GM23338 (cell line): ENCODE results near the gene XXYLT1. TPM values are rescaled to one million over a fixed set of nuclear protein-coding genes. Genes with fewer than 3 reads are reported as not detected.

ENCODE experiments used
- ATAC-seq: fragments of 200-7000 bp; cut with Tn5 transposase; 3 replicates; pipeline ENCODE4 v1.9.1; 2020
- DNase-seq: peaks from one replicate; pipeline ENCODE4 v3.0.0-alpha.2; 2015; ENCODE audit warnings: low spot score
- H2AFZ ChIP-seq: fragments of 200-600 bp; sonication (generic); 2 replicates; pipeline ENCODE4 v1.8.0; 2016; ENCODE audit warnings: antibody characterized with exemption, mild to moderate bottlenecking, moderate library complexity
- H3F3A ChIP-seq: fragments of 200-600 bp; sonication (generic); replicated peaks from 2 replicates; pipeline ENCODE4 v1.8.0; 2017; ENCODE audit warnings: antibody characterized with exemption, mixed run types, low read depth
- H3K27ac ChIP-seq: fragments of 200-600 bp; sonication (generic); 2 replicates; pipeline ENCODE4 v1.6.1; 2016; ENCODE audit warnings: low read depth
- H3K27me3 ChIP-seq: fragments of 200-600 bp; sonication (generic); 2 replicates; pipeline ENCODE4 v1.8.0; 2016; ENCODE audit warnings: mild to moderate bottlenecking, mixed run types, moderate library complexity; ENCODE audit not compliant: insufficient read depth
- H3K36me3 ChIP-seq: fragments of 200-600 bp; sonication (generic); 2 replicates; pipeline ENCODE4 v1.8.0; 2016; ENCODE audit warnings: mild to moderate bottlenecking; ENCODE audit not compliant: insufficient read depth
- H3K4me1 ChIP-seq: fragments of 200-600 bp; sonication (generic); 2 replicates; pipeline ENCODE4 v1.8.0; 2016; ENCODE audit warnings: mild to moderate bottlenecking, moderate library complexity; ENCODE audit not compliant: insufficient read depth
- H3K4me2 ChIP-seq: fragments of 200-600 bp; sonication (generic); 2 replicates; pipeline ENCODE4 v1.7.1; 2017; ENCODE audit warnings: mixed run types
- H3K4me3 ChIP-seq: fragments of 200-600 bp; sonication (generic); 2 replicates; pipeline ENCODE4 v1.6.1; 2016; ENCODE audit warnings: mixed run types
- H3K79me2 ChIP-seq: fragments of 200-600 bp; sonication (generic); replicated peaks from 2 replicates; pipeline ENCODE4 v1.8.0; 2017; ENCODE audit warnings: mild to moderate bottlenecking; ENCODE audit not compliant: insufficient read depth
- H3K9me2 ChIP-seq: fragments of 200-600 bp; sonication (generic); 2 replicates; pipeline ENCODE4 v1.8.0; 2017; ENCODE audit not compliant: insufficient read depth
- H4K20me1 ChIP-seq: fragments of 200-600 bp; sonication (generic); replicated peaks from 2 replicates; pipeline ENCODE4 v1.8.0; 2017; ENCODE audit warnings: mild to moderate bottlenecking; ENCODE audit not compliant: insufficient read depth
- H3K27ac Mint-ChIP-seq: 2 replicates; pipeline ENCODE4 v1.8.0; 2020; ENCODE audit warnings: inconsistent platforms, mild to moderate bottlenecking, moderate library complexity, mixed read lengths
- H3K27me3 Mint-ChIP-seq: 3 replicates; pipeline ENCODE4 v1.8.0; 2022; ENCODE audit warnings: low read depth, mild to moderate bottlenecking, moderate library complexity, mixed read lengths, inconsistent platforms; ENCODE audit not compliant: insufficient read depth, poor library complexity
- H3K36me3 Mint-ChIP-seq: 3 replicates; pipeline ENCODE4 v1.8.0; 2021; ENCODE audit warnings: low read depth, mild to moderate bottlenecking, inconsistent platforms, moderate library complexity, mixed read lengths
- H3K4me1 Mint-ChIP-seq: 3 replicates; pipeline ENCODE4 v1.8.0; 2020; ENCODE audit warnings: mild to moderate bottlenecking, inconsistent platforms, mixed read lengths
- H3K4me3 Mint-ChIP-seq: 3 replicates; pipeline ENCODE4 v1.8.0; 2021; ENCODE audit warnings: moderate library complexity, mild to moderate bottlenecking, inconsistent platforms, mixed read lengths
- H3K9me3 Mint-ChIP-seq: 3 replicates; pipeline ENCODE4 v1.8.0; 2020; ENCODE audit warnings: moderate library complexity, mild to moderate bottlenecking, inconsistent platforms, mixed read lengths
- EZH2phosphoT487 ChIP-seq: fragments of 200-600 bp; sonication (generic); IDR thresholded peaks from one replicate; pipeline ENCODE4 v1.8.1; 2018; ENCODE audit warnings: antibody characterized with exemption; ENCODE audit not compliant: unreplicated experiment
- polyA plus RNA-seq: library from polyadenylated mRNA; unstranded; fragments of >200 nt; fragmentation: Nextera tagmentation; extraction: Ambion mirVana; gene quantifications from 2 replicates; pipeline ENCODE4 v1.2.1, GENCODE V29; 2016
- total RNA-seq: library from RNA; depleted of rRNA; stranded (reverse); fragments of >200 nt; shearing (Covaris generic); gene quantifications from 2 replicates; pipeline ENCODE4 v1.2.3, GENCODE V29; 2014
- TF ChIP-seq, protein P1 (sequence below): IDR thresholded peaks from one replicate; pipeline ENCODE4 v1.6.1; 2018; ENCODE audit warnings: antibody characterized with exemption; ENCODE audit not compliant: unreplicated experiment
- TF ChIP-seq, protein P2 (sequence below): fragments of 250-450 bp; sonication (Bioruptor Pico); IDR thresholded peaks from 2 replicates; pipeline ENCODE4 v1.5.0; 2020; ENCODE audit warnings: mild to moderate bottlenecking, moderate library complexity

The XXYLT1 gene
- total and polyA plus RNA-seq, 2 experiments from 2014 or later = 13.5 to 34.8 TPM

DNA sequence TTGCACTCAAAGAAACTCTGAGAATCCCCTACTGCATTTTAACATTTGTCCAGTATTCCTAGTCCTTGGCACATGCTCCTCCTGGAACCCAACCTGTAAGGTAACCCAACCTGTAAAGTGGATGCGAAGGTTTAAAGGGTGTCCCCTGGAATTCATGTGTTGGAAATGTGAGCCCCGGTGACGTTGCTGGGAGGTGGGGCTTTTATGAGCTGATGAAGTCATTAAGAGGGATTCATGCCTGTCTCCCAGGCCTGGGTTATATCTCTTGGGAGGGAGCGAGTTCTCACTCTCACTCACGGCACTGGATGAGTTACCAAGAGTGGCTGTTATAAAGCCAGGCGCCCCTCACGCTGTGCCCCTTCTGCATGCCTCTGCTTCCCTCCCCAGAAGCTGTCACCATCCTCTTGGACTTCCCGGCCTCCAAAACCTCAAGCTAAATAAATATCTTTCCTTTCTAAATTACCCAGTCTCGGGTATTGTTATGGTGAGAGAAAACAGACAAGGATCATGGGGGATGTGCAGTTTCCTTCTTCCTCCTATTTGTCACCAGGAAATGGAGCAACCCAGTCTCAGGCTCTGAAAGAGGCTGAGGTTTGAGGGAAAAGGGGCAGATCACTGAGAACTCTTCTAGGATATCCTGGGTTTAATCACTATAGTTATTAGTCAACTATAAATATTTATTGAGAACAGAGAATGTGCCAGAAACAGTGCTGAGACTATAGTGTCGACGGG is 7.6 kb downstream of the XXYLT1 start:
- TF ChIP-seq, protein P1, sequence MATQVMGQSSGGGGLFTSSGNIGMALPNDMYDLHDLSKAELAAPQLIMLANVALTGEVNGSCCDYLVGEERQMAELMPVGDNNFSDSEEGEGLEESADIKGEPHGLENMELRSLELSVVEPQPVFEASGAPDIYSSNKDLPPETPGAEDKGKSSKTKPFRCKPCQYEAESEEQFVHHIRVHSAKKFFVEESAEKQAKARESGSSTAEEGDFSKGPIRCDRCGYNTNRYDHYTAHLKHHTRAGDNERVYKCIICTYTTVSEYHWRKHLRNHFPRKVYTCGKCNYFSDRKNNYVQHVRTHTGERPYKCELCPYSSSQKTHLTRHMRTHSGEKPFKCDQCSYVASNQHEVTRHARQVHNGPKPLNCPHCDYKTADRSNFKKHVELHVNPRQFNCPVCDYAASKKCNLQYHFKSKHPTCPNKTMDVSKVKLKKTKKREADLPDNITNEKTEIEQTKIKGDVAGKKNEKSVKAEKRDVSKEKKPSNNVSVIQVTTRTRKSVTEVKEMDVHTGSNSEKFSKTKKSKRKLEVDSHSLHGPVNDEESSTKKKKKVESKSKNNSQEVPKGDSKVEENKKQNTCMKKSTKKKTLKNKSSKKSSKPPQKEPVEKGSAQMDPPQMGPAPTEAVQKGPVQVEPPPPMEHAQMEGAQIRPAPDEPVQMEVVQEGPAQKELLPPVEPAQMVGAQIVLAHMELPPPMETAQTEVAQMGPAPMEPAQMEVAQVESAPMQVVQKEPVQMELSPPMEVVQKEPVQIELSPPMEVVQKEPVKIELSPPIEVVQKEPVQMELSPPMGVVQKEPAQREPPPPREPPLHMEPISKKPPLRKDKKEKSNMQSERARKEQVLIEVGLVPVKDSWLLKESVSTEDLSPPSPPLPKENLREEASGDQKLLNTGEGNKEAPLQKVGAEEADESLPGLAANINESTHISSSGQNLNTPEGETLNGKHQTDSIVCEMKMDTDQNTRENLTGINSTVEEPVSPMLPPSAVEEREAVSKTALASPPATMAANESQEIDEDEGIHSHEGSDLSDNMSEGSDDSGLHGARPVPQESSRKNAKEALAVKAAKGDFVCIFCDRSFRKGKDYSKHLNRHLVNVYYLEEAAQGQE = no peak
- TF ChIP-seq, protein P2, sequence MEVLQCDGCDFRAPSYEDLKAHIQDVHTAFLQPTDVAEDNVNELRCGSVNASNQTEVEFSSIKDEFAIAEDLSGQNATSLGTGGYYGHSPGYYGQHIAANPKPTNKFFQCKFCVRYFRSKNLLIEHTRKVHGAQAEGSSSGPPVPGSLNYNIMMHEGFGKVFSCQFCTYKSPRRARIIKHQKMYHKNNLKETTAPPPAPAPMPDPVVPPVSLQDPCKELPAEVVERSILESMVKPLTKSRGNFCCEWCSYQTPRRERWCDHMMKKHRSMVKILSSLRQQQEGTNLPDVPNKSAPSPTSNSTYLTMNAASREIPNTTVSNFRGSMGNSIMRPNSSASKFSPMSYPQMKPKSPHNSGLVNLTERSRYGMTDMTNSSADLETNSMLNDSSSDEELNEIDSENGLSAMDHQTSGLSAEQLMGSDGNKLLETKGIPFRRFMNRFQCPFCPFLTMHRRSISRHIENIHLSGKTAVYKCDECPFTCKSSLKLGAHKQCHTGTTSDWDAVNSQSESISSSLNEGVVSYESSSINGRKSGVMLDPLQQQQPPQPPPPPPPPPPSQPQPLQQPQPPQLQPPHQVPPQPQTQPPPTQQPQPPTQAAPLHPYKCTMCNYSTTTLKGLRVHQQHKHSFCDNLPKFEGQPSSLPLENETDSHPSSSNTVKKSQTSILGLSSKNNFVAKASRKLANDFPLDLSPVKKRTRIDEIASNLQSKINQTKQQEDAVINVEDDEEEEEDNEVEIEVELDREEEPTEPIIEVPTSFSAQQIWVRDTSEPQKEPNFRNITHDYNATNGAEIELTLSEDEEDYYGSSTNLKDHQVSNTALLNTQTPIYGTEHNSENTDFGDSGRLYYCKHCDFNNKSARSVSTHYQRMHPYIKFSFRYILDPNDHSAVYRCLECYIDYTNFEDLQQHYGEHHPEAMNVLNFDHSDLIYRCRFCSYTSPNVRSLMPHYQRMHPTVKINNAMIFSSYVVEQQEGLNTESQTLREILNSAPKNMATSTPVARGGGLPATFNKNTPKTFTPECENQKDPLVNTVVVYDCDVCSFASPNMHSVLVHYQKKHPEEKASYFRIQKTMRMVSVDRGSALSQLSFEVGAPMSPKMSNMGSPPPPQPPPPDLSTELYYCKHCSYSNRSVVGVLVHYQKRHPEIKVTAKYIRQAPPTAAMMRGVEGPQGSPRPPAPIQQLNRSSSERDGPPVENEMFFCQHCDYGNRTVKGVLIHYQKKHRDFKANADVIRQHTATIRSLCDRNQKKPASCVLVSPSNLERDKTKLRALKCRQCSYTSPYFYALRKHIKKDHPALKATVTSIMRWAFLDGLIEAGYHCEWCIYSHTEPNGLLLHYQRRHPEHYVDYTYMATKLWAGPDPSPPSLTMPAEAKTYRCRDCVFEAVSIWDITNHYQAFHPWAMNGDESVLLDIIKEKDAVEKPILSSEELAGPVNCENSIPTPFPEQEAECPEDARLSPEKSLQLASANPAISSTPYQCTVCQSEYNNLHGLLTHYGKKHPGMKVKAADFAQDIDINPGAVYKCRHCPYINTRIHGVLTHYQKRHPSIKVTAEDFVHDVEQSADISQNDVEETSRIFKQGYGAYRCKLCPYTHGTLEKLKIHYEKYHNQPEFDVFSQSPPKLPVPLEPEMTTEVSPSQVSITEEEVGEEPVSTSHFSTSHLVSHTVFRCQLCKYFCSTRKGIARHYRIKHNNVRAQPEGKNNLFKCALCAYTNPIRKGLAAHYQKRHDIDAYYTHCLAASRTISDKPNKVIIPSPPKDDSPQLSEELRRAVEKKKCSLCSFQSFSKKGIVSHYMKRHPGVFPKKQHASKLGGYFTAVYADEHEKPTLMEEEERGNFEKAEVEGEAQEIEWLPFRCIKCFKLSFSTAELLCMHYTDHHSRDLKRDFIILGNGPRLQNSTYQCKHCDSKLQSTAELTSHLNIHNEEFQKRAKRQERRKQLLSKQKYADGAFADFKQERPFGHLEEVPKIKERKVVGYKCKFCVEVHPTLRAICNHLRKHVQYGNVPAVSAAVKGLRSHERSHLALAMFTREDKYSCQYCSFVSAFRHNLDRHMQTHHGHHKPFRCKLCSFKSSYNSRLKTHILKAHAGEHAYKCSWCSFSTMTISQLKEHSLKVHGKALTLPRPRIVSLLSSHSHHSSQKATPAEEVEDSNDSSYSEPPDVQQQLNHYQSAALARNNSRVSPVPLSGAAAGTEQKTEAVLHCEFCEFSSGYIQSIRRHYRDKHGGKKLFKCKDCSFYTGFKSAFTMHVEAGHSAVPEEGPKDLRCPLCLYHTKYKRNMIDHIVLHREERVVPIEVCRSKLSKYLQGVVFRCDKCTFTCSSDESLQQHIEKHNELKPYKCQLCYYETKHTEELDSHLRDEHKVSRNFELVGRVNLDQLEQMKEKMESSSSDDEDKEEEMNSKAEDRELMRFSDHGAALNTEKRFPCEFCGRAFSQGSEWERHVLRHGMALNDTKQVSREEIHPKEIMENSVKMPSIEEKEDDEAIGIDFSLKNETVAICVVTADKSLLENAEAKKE = no peak
- no peak for TF ChIP-seq EZH2phosphoT487
- Mint-ChIP-seq H3K36me3 (peaks cover 19% of the 10 kb centered on the region), H3K27me3 (peaks cover 4% of the 10 kb centered on the region), H3K4me1 (peaks cover 33% of the 10 kb centered on the region), H3K4me3 (no peak overlapping the region), H3K9me3 (no peaks in the 10 kb centered on the region), H3K27ac (no peak overlapping the region)
- Histone ChIP-seq H3K4me2 (no peak overlapping the region), H3K27ac (no peak overlapping the region), H2AFZ (no peak overlapping the region), H3F3A (peaks cover 21% of the 10 kb centered on the region; the same call in 1 of the 2 replicates), H3K9me2 (no peaks in the 10 kb centered on the region), H3K27me3 (no peaks in the 10 kb centered on the region), H4K20me1 (peaks cover 67% of the 10 kb centered on the region), H3K4me1 (peaks cover 19% of the 10 kb centered on the region), H3K4me3 (no peak overlapping the region), H3K79me2 (peaks cover 79% of the 10 kb centered on the region), H3K36me3 (no peaks in the 10 kb centered on the region)
- DNase-seq (no peak), ATAC-seq (no peak)
